Ascending aorta (tissue), 2 donors: ENCODE data around the gene ZNF441. TPM values are rescaled to one million over a fixed set of nuclear protein-coding genes. Genes with fewer than 3 reads are reported as not detected.

Experiments used
- DNase-seq, 2 donors: peaks; one replicate each; pipeline ENCODE4 v3.0.0-alpha.2; 2019; ENCODE audit warnings: low spot score in 2 of 2
- H3K27ac ChIP-seq, 2 donors: fragments of 200-600 bp; sonication (generic); one replicate each; pipeline ENCODE4 v1.5.1; 2016 to 2017; ENCODE audit warnings: mild to moderate bottlenecking in 1 of 2
- H3K27me3 ChIP-seq: fragments of 200-600 bp; sonication (generic); one replicate; pipeline ENCODE4 v1.5.1; 2017
- H3K36me3 ChIP-seq, 2 donors: fragments of 200-600 bp; sonication (generic); one replicate each; pipeline ENCODE4 v1.5.1; 2016
- H3K4me1 ChIP-seq, 2 donors: fragments of 200-600 bp; sonication (generic); one replicate each; pipeline ENCODE4 v1.5.1; 2016 to 2017; ENCODE audit warnings: mild to moderate bottlenecking in 1 of 2
- H3K4me3 ChIP-seq, 2 donors: fragments of 200-600 bp; sonication (generic); one replicate each; pipeline ENCODE4 v1.5.1; 2016 to 2017; ENCODE audit warnings: mild to moderate bottlenecking in 1 of 2
- H3K9me3 ChIP-seq, 2 donors: fragments of 200-600 bp; sonication (generic); one replicate each; pipeline ENCODE4 v1.5.1; 2016
- intact Hi-C: fragments of 100-400 bp; cut with DNase I; formaldehyde crosslinking; loops from one replicate; pipeline ENCODE4 v1.15.1; 2023
- total RNA-seq: library from RNA; depleted of rRNA; stranded (reverse); fragments of >200 nt; gene quantifications from one replicate; pipeline ENCODE4 v1.1.0, GENCODE V29; 2016
- TF ChIP-seq, protein P1 (sequence below), 3 experiments: fragments of 200-600 bp in 2 of 3; fragments of 450-650 bp in 1 of 3; sonication (generic) in 2 of 3; IDR thresholded peaks; one replicate each; pipeline ENCODE4 v1.5.1; 2016 to 2019; ENCODE audit warnings: antibody characterized with exemption in 3 of 3, mild to moderate bottlenecking in 1 of 3, moderate library complexity in 1 of 3

The ZNF441 gene
- total RNA-seq, 1 donor from 2014 or later, result 0.85 TPM

DNA sequence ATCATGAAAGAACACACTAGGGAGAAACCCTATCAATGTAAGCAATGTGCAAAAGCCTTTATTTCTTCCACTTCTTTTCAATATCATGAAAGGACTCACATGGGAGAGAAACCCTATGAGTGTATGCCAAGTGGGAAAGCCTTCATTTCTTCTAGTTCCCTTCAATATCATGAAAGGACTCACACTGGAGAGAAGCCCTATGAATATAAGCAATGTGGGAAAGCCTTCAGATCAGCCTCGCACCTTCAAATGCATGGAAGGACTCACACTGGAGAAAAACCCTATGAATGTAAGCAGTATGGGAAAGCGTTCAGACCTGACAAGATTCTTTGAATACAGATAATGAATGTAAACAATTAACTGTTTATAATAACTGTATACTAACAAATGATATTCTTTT is 66.7 kb downstream of the ZNF441 start:
- TF ChIP-seq, protein P1, sequence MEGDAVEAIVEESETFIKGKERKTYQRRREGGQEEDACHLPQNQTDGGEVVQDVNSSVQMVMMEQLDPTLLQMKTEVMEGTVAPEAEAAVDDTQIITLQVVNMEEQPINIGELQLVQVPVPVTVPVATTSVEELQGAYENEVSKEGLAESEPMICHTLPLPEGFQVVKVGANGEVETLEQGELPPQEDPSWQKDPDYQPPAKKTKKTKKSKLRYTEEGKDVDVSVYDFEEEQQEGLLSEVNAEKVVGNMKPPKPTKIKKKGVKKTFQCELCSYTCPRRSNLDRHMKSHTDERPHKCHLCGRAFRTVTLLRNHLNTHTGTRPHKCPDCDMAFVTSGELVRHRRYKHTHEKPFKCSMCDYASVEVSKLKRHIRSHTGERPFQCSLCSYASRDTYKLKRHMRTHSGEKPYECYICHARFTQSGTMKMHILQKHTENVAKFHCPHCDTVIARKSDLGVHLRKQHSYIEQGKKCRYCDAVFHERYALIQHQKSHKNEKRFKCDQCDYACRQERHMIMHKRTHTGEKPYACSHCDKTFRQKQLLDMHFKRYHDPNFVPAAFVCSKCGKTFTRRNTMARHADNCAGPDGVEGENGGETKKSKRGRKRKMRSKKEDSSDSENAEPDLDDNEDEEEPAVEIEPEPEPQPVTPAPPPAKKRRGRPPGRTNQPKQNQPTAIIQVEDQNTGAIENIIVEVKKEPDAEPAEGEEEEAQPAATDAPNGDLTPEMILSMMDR (IDR thresholded peaks at IDR 0.05), result no peak
- H3K27ac ChIP-seq, result no peak overlapping the region
- H3K36me3 ChIP-seq, result peaks cover 22 to 51% of the 10 kb centered on the region in 2 donors
- no peak for DNase-seq
- intact Hi-C loops, result no loop called here
- peaks cover 56 to 81% of the 10 kb centered on the region in 2 donors for H3K9me3 ChIP-seq
- H3K4me3 ChIP-seq, result no peak overlapping the region
- no peaks in the 10 kb centered on the region for H3K27me3 ChIP-seq
- H3K4me1 ChIP-seq, result no peaks in the 10 kb centered on the region

Other genes starting within 250 kb of the ZNF441 start
- gene ECSIT, start 237.9 kb upstream of the ZNF441 start, total RNA-seq, result 27.5 TPM
- gene CNN1, start 228.1 kb upstream of the ZNF441 start, total RNA-seq, result 477 TPM
- 28.9 TPM for gene ELOF1, start 207.8 kb upstream of the ZNF441 start, total RNA-seq
- not detected for gene ACP5, start 189.4 kb upstream of the ZNF441 start, total RNA-seq
- gene ZNF627, start 169.5 kb upstream of the ZNF441 start, total RNA-seq, result 7.6 TPM
- 5.2 TPM for gene ZNF823, start 28.1 kb upstream of the ZNF441 start, total RNA-seq
- not detected for gene ZNF491, start 31.5 kb downstream of the ZNF441 start, total RNA-seq
- gene ZNF440, start 47.3 kb downstream of the ZNF441 start, total RNA-seq, result 1.1 TPM
- 2.3 TPM for gene ZNF439, start 81.7 kb downstream of the ZNF441 start, total RNA-seq
- gene ZNF69, start 120.8 kb downstream of the ZNF441 start, total RNA-seq, result 0.85 TPM
- gene ZNF700, start 158.1 kb downstream of the ZNF441 start, total RNA-seq, result 4.4 TPM
- 2.8 TPM for gene ZNF763, start 198.0 kb downstream of the ZNF441 start, total RNA-seq